CD4-positive, alpha-beta T cell treated with Interleukin-15 for 4 hours (primary cell): ENCODE measurements around the gene TICRR.

Experiments used
- DNase-seq: peaks from one replicate; pipeline ENCODE4 v3.0.0-alpha.2; 2020; ENCODE audit warnings: low spot score

Gene TICRR

DNA sequence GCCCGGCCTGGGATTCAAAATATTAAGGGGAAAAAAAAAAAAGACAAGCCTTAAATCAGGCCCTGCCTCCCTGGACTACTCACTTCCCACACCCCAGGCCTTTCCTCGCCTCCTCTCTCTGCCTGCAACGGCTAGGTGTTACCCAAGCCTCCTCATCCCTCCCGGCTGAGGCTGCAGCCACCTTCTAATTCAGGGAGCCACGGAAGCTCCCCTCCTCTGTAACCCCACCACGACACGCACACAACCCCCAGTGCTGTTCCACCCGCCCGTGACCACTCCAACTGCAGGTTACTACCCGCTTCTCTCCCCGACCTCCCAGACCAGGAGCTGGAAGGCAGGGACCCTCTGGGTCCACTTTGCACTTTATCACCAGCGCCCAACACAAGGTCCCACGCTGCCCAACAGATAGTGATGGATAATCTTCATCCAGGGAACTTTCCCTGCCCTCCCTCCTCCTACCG is 79.1 kb downstream of the TICRR start:
- DNase-seq: no peak

- DNase-seq: no peak
Measured at GRCh38 chr15:89654847-89655805, 79.9 kb downstream of the TICRR start, which contains the start of gene KIF7. TSS of gene KIF7 (minus strand) at chr15:89655467. CDS start at chr15:89652930, 2,537 bp downstream.

GRCh38 chr15:89656116-89656815 is 81.0 kb downstream of the TICRR start:
- no peak for DNase-seq

DNA sequence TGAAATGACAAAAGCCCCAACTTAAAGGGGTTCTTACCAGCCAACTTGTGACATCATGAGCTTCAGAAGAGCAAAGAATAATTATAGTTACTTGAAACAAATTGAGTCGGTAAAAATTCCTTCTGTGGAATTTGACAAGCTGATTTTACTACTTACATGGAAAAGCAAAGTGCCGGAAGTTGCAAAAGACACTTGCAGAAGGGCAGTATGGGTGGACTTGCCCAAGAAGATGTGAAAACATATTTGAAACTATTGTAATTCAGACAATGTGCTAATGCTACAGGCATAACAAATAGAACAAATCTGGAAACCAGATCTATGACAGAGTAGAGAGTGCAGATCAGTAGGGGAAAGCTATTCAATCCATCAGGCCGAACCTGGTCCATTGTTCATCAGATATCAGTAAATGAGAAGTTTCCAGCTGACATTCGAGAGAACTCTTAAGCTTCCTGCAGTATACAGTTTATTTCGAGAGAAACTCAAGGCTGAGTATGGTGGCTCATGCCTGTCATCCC is 82.5 kb downstream of the TICRR start:
- DNase-seq: no peak

DNA sequence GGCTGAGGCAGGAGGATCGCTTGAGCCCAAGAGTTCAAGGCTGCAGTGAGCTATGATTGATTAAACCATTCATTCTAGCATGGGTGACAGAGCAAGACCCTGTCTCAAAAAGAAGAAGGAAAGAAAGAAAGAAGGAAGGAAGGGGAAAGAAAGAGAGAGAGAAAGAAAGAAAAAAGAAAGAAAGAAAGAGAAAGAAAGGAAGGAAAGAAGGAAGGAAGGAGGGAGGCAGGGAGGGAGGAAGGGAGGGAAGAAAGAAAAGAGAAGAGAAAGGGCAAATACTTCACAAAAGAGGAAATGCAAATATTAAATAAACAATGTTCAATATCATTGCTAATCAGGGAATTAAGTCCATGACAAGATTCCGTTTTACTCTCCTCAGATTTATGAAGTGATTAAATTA is 84.0 kb downstream of the TICRR start:
- no peak for DNase-seq

DNA sequence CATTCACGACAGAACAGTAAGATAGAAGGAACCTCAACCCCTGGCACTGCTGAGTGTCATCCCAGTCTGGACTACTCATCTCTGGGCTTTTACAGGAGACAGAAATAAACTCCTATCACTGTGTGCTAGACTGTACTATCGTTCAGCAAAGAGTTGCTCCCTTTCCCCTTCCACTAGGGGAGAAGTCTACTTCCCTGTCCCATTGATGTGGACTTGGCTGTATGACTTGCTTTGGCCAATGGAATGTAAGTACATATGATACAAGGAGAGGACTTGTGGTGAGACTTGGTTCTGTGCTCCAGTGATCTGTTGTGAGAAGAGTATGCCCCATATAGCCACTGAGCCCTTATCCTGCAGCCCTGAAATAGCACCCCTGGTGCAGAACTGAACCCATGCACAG is 85.3 kb downstream of the TICRR start:
- DNase-seq: no peak

DNA sequence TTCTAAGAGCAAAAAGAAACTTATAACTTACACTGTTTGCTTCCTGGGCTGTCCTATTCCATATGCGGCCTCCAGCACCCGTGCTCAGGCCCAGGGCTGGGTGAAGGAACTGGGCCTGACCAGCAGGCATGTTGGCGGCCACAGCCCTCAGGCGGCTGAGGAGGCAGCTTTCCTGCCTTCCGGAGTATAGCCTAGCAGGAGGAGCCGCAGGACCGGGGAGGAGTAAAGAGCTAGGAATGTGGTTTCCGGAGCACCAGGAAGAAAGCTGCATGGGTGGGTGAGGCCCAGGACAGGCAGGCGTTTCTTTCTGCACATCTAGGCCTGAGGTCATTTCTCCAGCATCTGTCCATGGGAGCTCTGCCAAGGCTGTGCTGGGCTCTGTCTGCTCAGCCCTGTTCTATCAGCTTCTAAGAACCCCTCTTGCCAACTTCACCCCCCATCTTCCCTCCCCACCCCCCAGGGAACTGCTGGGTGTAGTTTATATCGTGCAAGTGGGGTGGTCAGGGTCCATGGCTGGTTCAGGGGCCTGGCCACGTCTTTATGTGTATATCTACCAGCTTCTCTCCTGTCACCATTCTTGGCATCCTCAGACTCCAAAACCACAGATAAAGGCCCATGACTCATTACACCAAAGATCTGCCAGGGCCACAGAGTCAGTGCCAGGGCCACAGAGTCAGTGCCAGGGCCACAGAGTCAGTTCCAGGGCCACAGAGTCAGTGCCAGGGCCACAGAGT is 87.8 kb downstream of the TICRR start:
- no peak for DNase-seq

GRCh38 chr15:89664441-89665350 is 89.4 kb downstream of the TICRR start:
- no peak for DNase-seq

GRCh38 chr15:89665449-89666181 is 90.3 kb downstream of the TICRR start:
- DNase-seq: no peak

GRCh38 chr15:89666184-89666857 is 91.1 kb downstream of the TICRR start:
- DNase-seq: no peak

GRCh38 chr15:89666858-89667705 is 91.8 kb downstream of the TICRR start:
- DNase-seq: no peak

GRCh38 chr15:89667706-89667960 is 92.4 kb downstream of the TICRR start:
- no peak for DNase-seq

DNA sequence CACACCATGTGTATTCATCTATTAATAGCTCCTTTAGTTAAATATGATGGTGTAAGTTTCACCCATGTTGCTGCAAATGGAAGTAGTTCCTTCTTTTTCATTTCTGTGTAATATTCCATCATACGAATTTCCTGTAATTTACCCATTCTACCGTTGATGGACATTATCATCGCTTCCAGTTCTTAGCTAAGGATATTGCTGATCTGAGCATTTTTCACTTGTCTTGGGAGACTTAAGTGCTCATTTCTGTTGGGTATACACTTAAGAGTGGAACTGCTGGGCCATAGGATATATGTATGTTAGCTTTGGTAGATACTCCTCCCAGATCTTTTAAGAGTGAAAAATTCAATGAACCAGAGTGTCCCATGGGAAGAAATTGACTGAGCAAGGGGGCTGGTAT is 92.9 kb downstream of the TICRR start:
- no peak for DNase-seq

DNA sequence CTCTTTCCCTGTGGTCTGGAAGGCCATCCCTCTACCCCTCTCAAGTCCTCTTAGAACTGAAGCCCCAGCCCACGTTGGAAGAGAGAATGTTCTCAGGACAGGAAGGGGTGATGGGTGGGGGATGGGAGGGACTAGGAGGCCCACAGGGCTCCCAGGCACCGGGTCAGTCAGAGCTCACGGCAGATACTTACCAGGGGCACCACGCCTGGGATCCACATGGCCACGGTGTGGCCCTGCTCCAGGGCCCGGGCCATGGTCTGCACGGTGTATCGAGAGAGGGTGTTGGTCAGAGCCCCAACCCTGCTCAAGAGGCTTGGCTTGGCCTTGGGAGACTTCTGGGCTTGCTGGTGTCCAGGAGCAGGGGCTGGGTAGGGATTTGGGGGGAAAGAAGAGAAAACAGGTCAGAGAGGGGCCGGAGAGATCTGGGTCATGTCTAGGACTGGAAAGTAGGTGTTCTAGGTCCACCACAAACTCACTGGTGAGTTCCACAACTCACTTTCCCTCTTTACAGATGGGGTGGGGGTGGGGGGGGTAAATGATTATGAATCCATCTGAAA is 94.1 kb downstream of the TICRR start:
- no peak for DNase-seq

- no peak for DNase-seq
Measured at GRCh38 chr15:89669941-89670340, 94.7 kb downstream of the TICRR start.

GRCh38 chr15:89670971-89671560 is 95.8 kb downstream of the TICRR start:
- DNase-seq: no peak

GRCh38 chr15:89671687-89672086 is 96.4 kb downstream of the TICRR start:
- no peak for DNase-seq
